KOPT-K1 (cell line): ENCODE data around the gene DNMT3L.
"Not testable (repeated sequence)": the region's sequence is repeated elsewhere in the genome, so short reads cannot be mapped to it uniquely, and the experiment has no call there.

ENCODE experiments used
- H3K27ac ChIP-seq: fragments of 200-600 bp; sonication (generic); 2 replicates; pipeline ENCODE4 v1.5.1; 2016; ENCODE audit warnings: antibody characterized with exemption, mild to moderate bottlenecking, low read depth, low read length; ENCODE audit not compliant: poor library complexity, severe bottlenecking
- H3K36me3 ChIP-seq: fragments of 200-600 bp; sonication (generic); 2 replicates; pipeline ENCODE4 v1.5.1; 2017; ENCODE audit warnings: antibody characterized with exemption, mild to moderate bottlenecking, low read length, moderate library complexity; ENCODE audit not compliant: insufficient read depth
- H3K9me3 ChIP-seq: fragments of 200-600 bp; sonication (generic); 2 replicates; pipeline ENCODE4 v1.5.1; 2017; ENCODE audit warnings: antibody characterized with exemption, low read length, mild to moderate bottlenecking; ENCODE audit not compliant: insufficient read depth, poor library complexity, severe bottlenecking

Gene DNMT3L

DNA sequence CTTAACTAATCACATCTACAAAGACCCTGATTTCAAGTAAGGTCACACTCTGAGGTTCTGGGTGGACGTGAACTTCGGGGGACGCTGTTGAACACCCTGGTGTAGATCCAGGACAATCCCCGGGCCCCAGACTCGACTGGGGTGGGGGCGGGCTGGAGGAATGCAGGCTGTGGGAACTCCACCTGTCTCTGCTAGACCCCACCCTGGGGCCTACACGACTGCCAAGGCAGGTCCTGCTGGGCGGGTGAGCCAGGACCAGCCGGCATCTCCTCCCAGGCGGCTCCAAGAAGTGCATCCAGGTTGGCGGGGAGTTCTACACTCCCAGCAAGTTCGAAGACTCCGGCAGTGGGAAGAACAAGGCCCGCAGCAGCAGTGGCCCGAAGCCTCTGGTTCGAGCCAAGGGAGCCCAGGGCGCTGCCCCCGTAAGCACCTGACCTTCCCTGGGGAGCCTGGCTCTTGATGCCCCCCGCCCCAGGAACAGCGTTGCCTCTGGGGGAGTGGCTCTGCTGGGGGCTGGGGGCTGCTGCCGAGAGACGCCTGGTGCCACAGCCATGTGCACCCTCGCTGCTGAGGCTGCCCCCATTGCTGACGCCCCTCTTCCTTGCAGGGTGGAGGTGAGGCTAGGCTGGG, 27.8 kb upstream of the DNMT3L start:
- Histone ChIP-seq H3K36me3 (no peaks in the 10 kb centered on the region), H3K9me3 (no peaks in the 10 kb centered on the region), H3K27ac (no peak overlapping the region)

DNA sequence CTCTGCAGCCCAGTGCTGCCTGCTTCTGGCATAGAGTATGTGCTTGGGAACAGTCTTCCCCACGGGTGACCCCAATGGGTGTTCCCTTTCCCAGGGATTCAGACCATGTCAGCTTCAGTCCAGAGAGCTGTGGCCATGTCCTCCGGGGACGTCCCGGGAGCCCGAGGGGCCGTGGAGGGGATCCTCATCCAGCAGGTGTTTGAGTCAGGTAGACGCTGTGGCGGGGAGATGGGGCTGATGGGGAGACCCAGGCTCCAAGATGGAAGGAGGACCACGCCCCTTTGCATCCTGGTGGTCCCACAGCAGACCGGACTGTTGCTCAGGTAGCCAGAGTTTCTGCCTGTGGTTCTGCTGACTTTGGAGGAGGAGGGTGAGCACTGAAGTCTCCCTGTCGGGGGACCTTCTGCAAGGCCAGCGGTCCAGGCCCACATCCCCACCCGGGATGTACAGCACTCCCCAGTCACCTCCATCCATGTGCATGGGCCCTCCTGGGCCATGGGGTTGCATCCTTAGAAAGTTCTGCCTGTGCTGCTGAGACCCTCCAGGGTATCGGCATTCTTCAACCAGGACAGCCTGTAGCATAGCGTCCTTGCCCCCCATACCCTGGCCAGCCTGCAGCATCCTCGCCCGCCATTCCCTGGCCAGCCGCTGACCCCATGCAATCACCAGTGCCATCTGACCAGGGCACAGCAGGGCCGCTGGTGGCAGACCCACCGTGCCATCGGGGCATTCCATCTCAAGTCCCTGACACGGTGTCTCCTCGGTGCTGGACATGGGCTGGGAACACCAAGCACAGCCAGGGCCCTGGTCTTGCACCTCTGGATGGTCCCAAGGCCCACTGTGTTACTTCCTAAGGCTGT, 26.8 kb upstream of the DNMT3L start:
- Histone ChIP-seq H3K36me3 (no peaks in the 10 kb centered on the region), H3K9me3 (no peaks in the 10 kb centered on the region)

DNA sequence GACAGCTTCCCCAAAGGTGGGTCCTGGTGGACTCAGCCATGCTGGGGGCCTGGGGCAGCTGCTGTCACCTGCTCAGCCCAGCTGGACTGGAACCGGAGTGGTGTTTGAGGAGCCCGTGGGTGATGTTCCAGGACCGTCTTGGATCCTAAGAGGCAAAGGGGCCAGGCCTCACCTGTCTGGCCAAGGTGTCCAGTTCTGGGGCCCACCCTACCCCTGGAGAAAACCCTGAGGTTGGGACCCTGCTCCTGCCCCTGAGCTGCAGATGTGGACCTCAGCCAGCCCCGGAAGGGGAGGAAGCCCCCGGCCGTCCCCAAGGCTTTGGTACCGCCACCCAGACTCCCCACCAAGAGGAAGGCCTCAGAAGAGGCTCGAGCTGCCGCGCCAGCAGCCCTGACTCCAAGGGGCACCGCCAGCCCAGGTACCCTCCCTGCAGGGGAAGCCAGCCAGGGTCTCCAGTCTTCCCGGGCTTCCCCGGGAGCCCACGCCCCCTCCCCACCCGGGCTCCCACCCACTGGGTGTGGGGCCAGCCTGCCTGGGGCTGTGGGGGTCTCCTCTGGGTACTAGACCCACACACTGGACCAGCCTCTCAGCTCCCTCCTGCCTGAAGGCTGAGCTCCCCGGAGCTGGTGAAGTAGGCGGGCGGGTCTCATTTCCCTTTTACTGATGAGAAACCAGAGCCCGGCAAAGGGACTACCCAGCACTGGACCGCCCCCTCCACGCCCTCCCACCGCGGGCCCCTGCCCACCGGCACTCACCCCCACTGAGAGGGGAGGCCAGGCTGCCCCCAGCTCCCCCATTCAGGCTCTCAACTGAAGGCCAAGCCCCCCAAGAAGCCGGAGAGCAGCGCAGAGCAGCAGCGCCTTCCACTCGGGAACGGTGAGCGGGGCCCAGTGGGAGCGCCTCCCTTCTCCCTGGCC, 25.3 kb upstream of the DNMT3L start:
- no peaks in the 10 kb centered on the region for H3K36me3 ChIP-seq
- H3K27ac ChIP-seq, result no peak overlapping the region
- H3K9me3 ChIP-seq, result no peaks in the 10 kb centered on the region

More for the DNA sequence above, 26.8 kb upstream of the DNMT3L start:
- no peak overlapping the region for H3K27ac ChIP-seq

DNA sequence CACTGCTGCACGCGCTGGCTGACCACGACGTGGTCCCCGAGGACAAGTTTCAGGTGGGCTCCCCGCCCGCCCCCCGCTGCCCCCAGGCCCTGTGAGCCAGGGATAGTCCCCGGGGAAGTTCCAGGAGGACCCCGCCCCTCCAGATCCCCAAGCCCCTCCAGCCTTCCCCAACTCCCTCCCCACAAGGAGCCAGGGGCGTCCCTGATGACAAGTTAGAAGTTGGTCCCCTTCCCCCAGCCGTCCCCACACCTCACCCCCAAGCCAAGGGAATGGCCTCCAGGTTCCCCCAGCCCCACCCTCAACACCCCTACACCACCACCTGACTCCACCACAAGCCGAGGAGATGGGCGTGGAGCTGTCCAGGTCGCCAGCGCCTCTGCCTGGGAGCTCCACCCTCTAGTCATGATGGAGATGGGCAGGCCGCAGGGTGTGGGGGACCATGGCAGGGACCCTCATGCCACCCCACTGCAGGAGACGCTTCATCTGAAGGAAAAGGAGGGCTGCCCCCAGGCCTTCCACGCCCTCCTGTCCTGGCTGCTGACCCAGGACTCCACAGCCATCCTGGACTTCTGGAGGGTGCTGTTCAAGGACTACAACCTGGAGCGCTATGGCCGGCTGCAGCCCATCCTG, 24.5 kb upstream of the DNMT3L start:
- Histone ChIP-seq H3K9me3 (no peaks in the 10 kb centered on the region), H3K27ac (no peak overlapping the region), H3K36me3 (no peaks in the 10 kb centered on the region)

DNA sequence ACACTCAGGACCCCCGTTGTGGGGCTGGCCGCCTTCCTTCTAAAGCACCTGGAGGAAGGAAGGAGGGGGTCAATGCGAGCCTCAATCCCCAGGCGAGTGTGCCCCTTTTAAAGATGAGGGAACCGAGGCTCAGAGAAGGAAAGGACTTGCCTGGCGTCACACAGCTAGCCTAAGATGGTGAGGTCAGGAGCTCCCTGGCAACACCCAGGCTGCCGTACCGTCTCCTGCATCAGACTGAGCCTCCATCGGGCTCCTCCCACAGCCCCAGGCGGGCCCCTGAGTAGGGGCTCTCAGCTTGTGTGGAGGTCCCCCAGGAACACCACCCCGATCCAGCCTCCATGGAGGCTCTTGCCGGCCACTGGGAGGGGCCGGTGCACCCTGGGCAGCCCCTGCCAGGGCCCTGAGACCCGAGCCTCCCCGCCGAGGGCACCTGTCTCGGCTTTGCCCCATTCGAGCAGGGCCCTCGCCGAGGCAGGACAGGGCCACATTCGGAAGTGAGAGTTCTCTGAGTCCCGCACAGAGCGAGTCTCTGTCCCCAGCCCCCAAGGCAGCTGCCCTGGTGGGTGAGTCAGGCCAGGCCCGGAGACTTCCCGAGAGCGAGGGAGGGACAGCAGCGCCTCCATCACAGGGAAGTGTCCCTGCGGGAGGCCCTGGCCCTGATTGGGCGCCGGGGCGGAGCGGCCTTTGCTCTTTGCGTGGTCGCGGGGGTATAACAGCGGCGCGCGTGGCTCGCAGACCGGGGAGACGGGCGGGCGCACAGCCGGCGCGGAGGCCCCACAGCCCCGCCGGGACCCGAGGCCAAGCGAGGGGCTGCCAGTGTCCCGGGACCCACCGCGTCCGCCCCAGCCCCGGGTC, 23.7 kb upstream of the DNMT3L start, which contains the start of gene AIRE:
Gene AIRE (plus strand): TSS at position 739 of the 855 bp plus-strand sequence. CDS start 131 bp downstream, outside the sequence.
- no peaks in the 10 kb centered on the region for H3K36me3 ChIP-seq
- no peak within 1 kb of the TSS for H3K27ac ChIP-seq
- no peaks in the 10 kb centered on the region for H3K9me3 ChIP-seq

DNA sequence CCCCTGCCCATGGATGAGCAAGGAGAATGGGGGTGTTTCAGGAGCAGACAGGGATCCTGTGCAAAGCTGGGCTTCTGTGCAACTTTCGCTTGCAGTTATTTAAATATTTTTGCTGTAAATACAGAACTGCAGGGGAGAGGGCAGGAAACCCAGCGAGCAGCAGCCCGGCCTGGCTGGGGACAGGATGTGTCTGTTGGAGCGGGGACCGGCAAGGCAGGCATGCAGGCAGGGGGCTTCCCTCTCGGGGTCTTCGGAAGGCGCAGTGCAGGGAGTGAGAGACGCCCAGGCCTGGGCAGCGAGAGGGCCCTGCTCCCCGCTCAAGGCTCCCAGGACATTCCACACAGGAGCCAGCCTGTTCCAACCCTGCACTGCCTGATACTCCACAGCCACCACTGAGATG, 22.3 kb upstream of the DNMT3L start:
- no peaks in the 10 kb centered on the region for H3K36me3 ChIP-seq
- no peaks in the 10 kb centered on the region for H3K9me3 ChIP-seq
- H3K27ac ChIP-seq, result no peak overlapping the region

DNA sequence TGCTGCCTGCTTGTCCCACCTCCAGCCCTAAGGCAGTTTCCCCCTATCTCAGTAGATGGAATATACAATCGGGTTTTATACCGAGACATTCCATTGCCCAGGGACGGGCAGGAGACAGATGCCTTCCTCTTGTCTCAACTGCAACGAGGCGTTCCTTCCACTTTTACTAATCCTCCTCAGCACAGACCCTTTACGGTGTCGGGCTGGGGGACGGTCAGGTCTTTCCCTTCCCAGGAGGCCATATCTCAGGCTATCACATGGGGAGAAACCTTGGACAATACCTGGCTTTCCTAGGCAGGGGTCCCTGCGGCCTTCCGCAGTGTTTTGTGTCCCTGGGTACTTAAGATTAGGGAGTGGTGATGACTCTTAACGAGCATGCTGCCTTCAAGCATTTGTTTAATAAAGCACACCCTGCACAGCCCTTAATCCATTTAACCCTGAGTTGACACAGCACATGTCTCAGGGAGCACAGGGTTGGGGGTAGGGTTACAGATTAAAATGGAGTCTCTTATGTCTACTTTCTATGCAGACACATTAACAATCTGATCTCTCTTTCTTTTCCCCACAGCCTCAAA, 21.6 kb upstream of the DNMT3L start:
- H3K36me3 ChIP-seq, H3K9me3 ChIP-seq, H3K27ac ChIP-seq: not testable (repeated sequence)

DNA sequence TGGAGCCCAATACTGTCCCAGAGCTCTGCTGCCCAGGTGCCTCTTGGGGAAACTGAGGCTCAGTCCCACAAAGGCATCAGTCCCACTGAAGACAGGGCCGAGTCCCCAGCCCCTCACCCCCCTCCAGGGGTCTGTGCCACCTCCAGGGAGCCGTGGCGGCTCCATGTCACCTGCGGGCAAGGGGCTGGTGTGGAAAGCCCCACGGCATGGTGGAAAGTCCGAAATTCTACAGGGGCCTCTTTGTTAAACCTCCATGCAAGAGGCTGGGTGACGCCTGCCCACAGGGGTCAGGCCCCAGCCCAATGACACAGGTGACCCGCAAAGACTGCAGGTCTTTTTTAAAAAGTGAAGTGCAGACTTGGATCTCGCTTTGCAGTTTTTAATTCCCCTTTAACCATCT, 20.7 kb upstream of the DNMT3L start:
- Histone ChIP-seq H3K27ac (no peak overlapping the region), H3K9me3 (no peaks in the 10 kb centered on the region), H3K36me3 (no peaks in the 10 kb centered on the region)

DNA sequence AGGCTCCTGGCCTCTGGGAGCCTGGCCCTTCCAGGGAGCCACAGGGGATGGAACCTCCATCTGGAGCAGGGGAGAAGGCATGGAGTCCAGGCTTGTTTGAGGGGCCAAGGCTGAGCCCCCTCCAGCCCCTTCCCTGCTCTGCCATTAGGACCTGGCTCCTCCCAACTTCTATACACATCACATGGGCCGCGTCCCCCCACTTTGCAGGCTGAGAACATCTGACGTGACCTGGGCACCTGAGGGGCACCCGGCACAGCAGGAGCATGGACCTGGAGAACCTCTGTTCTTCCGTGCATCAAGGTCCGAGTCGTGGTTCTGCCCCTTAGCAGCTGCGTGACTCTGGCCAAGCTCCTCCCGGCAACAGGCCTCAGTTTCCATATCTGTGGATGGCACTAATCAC, 20.1 kb upstream of the DNMT3L start:
- no peaks in the 10 kb centered on the region for H3K36me3 ChIP-seq
- no peaks in the 10 kb centered on the region for H3K9me3 ChIP-seq
- H3K27ac ChIP-seq, result no peak overlapping the region

DNA sequence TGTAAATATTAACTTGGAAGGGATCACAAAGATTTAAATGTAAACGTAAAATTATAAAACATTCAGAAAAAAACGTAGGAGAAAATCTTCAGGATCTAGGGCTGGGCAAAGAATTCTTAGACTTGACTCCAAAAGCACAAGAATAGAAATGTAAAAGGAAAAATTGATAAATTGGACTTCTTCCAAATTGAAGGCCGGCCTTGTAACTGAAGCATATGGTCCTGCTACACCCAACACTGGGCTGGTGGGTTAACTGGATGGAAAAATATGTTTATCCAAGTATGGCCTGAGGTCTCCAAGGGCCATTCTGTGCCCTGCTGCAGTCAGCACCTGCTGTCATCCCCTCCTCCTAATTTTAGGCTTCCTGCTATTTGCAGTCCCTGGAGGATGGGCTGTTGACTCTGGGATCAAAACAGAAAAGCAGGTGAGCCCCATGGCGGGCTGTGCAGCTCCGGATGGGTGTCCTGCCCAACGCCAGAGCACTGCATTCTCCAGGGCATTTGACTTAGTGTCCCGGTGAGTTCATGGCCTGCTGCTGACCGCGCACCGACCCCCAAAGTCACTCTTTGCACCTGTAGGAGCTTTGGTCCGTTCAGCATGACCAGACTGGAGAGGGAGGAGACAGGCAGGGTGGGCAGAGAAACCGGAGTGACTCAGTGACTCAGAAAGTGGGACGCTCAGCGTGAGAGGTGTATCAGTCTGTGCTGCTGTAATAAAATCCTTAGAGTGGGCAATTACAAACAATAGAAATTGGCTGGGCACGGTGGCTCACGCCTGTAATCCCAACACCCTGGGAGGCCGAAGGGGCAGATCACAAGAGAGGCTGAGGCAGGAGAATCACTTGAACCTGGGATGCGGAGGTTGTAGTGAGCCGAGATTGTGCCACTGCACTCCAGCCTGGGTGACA, 17.9 kb upstream of the DNMT3L start:
- Histone ChIP-seq H3K27ac (no peak overlapping the region), H3K36me3 (no peaks in the 10 kb centered on the region), H3K9me3 (no peaks in the 10 kb centered on the region)

DNA sequence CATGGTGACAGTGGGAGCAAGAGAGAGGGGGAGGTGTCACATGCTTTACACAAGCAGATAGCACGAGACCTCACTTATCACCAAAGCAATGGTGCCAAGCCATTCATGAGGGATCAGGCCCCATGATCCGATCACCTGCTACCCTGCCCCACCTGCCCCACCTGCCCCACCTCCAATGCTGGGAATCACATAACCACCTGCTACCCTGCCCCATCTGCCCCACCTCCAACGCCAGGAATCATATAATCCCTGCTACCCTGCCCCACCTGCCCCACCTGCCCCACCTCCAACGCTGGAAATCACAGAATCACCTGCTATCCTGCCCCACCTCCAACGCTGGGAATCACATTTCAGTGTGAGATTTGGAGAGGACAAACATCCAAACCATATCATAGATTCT, 13.3 kb upstream of the DNMT3L start:
- H3K9me3 ChIP-seq, result no peaks in the 10 kb centered on the region
- H3K36me3 ChIP-seq, result no peaks in the 10 kb centered on the region
- no peak overlapping the region for H3K27ac ChIP-seq

DNA sequence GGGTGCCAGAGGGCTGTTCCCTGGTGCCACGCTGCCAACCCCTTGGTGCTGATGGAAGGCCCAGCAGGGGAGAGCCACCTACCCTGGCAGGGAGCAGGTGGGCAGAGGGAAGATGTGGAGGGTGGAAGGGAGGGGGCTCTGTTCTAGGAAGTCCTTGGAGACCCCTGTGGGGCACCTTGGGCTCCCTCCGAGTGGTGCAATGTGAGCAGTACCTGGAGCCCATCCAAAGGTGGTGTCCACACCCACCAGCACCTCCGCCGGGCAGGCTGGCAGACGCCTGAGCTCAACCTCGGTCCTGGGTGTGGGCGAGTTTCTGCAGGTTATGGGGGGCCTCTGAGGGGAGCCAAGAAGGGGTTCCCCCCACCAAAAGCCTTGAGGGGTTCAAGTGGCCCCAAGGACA, 11.3 kb upstream of the DNMT3L start:
- Histone ChIP-seq H3K9me3 (no peaks in the 10 kb centered on the region), H3K27ac (no peak overlapping the region), H3K36me3 (no peaks in the 10 kb centered on the region)

DNA sequence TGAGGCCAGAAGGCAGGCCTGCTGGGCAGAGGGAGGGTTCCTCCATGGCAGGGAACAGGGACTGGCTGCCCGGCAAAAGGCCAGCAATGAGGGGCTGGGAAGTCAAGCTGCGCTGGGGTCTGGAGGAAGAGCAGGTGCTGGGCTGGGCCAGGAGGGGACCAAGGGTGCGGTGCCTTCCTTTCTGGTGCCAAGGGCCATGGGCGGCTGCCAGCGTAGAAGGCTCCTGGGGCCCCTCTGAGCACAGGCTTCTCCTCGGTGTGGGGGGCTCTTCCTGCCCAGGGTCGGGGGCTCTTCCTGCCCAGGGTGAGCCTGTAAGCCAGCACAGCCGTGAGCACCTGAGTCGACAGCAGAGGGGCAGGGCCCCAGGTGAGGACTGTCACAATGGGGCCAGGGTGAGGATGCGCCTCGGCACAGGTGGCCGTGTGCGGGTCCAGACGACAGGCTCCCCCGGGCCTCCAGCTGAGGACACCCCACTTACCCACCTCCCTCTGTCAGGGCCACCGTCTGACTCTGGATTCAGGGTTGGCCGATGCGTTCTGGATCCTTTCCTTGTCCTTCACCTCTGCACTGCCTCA, 10.7 kb upstream of the DNMT3L start:
- H3K9me3 ChIP-seq, result no peaks in the 10 kb centered on the region
- H3K27ac ChIP-seq, result no peak overlapping the region
- H3K36me3 ChIP-seq, result no peaks in the 10 kb centered on the region
